ENCODE measurements around the gene ZNF524. TPM values are rescaled to one million over a fixed set of nuclear protein-coding genes. Genes with fewer than 3 reads are reported as not detected.
"Not testable (repeated sequence)": the region's sequence is repeated elsewhere in the genome, so short reads cannot be mapped to it uniquely, and the experiment has no call there.

ZNF524 gene
- total RNA-seq, 1 donor: 4.7 TPM

DNA sequence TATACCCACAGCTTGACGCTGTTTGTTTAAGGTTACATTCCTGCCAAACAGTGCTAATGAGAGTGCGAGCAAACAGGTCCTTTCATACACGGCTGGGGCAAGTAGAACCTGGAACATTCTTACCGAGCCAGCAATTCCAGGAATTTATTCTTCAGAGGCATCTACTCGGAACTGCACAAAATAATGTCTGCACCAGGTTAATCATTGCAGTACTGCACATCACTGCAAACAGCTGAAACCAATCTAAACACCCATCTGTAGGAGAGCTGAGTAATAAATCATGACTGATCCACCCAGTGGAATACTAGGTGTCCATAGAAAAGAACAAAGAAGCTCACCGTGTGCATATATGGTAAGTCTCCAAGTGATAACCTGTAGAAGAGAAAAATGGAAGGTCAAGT lies 18.3 kb upstream of the ZNF524 start:
- TF ChIP-seq, protein P1, sequence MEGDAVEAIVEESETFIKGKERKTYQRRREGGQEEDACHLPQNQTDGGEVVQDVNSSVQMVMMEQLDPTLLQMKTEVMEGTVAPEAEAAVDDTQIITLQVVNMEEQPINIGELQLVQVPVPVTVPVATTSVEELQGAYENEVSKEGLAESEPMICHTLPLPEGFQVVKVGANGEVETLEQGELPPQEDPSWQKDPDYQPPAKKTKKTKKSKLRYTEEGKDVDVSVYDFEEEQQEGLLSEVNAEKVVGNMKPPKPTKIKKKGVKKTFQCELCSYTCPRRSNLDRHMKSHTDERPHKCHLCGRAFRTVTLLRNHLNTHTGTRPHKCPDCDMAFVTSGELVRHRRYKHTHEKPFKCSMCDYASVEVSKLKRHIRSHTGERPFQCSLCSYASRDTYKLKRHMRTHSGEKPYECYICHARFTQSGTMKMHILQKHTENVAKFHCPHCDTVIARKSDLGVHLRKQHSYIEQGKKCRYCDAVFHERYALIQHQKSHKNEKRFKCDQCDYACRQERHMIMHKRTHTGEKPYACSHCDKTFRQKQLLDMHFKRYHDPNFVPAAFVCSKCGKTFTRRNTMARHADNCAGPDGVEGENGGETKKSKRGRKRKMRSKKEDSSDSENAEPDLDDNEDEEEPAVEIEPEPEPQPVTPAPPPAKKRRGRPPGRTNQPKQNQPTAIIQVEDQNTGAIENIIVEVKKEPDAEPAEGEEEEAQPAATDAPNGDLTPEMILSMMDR (IDR thresholded peaks at IDR 0.05; ENCODE audit: insufficient read depth, low read depth, low read length): no peak
- no peak for DNase-seq (ENCODE audit: low read depth)
- H3K4me3 ChIP-seq (ENCODE audit: low read depth, low read length): no peak overlapping the region

DNA sequence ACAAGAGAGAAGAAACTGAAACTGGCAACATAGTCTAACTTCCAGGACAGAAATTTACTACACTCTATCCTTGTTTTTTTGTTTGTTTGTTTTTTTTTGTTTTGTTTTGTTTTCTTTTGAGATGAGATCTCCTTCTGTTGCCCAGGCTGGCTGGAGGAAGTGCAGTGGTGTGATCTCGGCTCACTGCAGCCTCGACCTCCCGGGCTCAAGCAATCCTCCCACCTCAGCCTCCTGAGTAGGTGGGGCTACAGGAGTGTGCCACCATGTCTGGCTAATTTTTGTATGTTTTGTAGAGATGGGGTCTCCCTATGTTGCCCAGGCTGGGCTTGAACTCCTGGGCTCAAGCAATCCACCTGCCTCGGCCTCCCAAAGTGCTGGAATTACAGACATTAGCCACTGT lies 17.8 kb upstream of the ZNF524 start:
- not testable (repeated sequence) for H3K4me3 ChIP-seq (ENCODE audit: low read depth, low read length); DNase-seq (ENCODE audit: low read depth)

DNA sequence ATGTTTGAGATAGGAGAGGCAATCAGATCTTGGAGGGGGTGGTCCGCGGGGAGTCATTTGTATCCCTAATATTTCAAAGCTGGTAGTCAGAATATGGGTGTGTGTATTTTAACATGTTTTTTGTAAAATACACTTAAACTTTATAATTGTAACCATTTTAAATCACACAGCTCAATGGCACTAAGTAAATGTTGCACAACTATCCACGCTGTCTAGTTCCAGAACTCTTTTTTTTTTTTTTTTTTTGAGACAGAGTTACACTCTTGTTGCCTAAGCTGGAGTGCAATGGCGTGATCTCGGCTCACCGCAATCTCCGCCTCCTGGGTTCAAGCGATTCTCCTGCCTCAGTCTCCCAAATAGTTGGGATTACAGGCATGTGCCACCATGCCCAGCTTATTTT lies 16.2 kb upstream of the ZNF524 start:
- not testable (repeated sequence) for H3K4me3 ChIP-seq (ENCODE audit: low read depth, low read length); DNase-seq (ENCODE audit: low read depth)

DNA sequence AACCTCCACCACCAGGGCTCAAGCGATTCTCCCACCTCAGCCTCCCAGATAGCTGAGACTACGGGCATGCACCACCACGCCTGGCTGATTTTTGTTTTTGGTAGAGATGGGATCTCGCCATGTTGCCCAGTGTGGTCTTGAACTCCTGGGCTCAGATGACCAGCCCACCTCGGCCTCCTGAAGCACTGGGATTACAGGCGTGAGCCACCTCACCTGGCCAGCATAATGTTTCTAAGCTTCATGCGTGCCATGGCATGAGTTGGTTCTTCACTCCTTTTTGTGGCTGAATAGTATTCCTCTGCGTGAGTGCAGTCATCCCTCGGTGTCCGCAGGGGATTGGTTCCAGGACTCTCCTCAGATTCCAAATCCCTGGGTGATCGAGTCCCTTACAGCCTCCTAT lies 15.2 kb upstream of the ZNF524 start:
- H3K4me3 ChIP-seq (ENCODE audit: low read depth, low read length): no peak overlapping the region
- TF ChIP-seq, protein P1 (IDR thresholded peaks at IDR 0.05; ENCODE audit: insufficient read depth, low read depth, low read length): no peak
- no peak for DNase-seq (ENCODE audit: low read depth)

DNA sequence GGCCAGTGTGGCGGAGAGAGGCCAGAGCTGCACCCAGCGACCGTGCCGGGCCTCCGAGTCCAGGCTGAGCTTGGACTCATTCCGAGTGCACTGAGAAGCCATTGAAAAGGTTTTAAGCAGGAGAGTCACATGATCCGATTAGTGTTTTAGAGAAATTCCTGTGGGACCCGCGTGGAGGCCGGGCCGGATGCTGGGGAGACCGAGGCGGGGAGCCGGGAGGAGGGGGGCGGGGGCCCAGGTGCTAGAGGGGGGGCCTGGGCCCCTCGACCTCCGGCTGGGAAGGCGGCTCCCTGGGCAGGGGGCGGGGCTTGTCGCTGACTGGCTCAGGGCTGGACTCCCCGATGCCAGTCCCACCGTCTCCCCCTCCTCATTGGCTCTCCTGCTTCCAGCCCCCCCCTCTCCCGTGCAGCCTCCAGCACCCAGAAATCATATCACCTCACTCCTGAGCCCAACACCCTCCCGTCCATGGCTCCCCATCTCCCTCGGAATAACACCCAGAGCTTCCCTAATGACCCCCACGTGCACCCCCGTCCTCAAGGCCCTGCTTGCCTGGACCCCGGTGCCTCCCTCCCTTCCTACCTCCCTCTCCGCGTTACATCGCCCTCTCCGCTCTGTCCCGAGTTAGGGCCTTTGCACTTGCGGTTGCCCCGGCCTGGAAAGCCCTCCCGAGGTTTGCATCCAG lies 14.3 kb upstream of the ZNF524 start:
- TF ChIP-seq, protein P1 (IDR thresholded peaks at IDR 0.05; ENCODE audit: insufficient read depth, low read depth, low read length): no peak
- peak; percentile 68 for DNase-seq (ENCODE audit: low read depth)
- peak overlapping the region; percentile 39 for H3K4me3 ChIP-seq (ENCODE audit: low read depth, low read length)

DNA sequence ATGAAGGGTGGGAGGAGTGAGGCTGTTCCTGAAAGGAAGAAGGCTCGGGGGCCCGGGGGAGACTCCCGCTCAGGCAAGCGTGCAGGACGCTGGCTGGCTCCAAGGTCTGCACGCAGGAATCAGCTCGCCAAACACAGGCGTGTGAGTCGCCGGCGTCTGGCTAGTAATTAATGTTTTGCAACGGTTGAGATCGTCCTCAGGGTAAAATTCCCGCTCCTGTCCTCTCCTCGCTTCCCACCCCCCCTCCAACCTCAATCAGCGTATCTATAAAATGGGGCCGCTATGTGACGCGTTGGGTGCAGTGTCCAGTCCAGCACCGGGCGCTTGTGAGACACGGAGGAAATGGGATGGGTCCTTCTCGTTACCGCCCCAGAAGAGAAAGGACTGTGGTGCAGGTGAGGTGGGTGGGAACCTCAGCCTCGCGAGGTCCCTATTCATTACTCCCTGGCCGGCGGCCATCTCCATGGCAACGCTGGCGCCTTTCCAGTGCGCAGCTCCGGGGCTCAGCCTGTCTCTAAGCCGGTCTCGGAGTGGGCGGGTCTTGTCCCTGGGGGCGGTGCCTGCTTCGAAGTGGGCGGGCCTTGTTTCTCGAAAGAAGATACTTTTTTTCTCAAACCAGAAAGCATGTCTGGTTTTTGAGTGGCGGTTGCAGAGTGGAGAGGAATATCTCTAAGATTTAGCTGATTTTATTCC lies 13.0 kb upstream of the ZNF524 start:
- peak overlapping the region; percentile 52 for H3K4me3 ChIP-seq (ENCODE audit: low read depth, low read length)
- DNase-seq (ENCODE audit: low read depth): peak; percentile 90

DNA sequence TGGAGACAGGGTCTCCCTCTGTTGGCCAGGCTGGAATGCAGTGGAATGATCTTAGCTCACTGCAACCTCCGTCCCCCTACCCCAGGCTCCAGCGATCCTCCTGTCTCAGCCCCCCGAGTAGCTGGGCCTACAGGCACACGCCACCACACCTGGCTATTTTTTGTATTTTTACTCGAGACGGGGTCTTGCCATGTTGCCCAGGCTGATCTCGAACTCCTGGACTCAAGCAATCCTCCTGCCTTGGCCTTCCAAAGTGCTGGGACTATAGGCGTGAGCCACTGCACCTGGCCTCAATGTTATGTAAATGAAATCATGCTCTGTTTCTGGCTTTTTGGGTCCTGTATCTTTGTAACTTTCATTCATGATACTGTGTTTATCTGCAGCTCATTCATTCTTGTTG lies 11.3 kb upstream of the ZNF524 start:
- DNase-seq (ENCODE audit: low read depth): no peak
- TF ChIP-seq, protein P1 (IDR thresholded peaks at IDR 0.05; ENCODE audit: insufficient read depth, low read depth, low read length): no peak
- H3K4me3 ChIP-seq (ENCODE audit: low read depth, low read length): no peak overlapping the region

More for the DNA sequence above, 13.0 kb upstream of the ZNF524 start:
- TF ChIP-seq, protein P1 (IDR thresholded peaks at IDR 0.05; ENCODE audit: insufficient read depth, low read depth, low read length): no peak

DNA sequence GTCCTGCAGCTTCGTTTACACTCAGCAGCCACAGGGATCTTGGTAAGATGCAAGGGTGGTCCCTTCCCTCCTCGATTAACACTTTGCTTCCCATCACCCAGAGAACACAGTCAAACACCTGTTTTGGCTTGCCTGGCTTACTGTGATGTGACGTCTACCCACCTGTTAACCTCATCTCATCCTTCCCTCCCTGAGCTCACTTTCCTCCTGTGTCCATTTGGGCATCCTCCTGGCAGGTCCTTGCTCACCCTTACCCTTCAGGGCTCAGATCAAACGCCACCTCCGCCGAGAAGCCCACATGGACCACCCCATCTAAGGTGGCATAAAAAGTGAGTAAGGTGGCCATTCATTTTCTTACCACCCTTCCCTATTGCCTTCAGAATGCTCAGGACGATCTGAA lies 10.0 kb upstream of the ZNF524 start:
- no peak for DNase-seq (ENCODE audit: low read depth)
- TF ChIP-seq, protein P1 (IDR thresholded peaks at IDR 0.05; ENCODE audit: insufficient read depth, low read depth, low read length): no peak
- H3K4me3 ChIP-seq (ENCODE audit: low read depth, low read length): no peak overlapping the region

Data from fibroblast of villous mesenchyme (primary cell).